A549 (cell line): ENCODE results near the gene STIM2. TPM values are rescaled to one million over a fixed set of nuclear protein-coding genes. Genes with fewer than 3 reads are reported as not detected.

ENCODE experiments used
- ATAC-seq, 2 experiments: fragments of 200-7000 bp in 1 of 2; fragments of >200 bp in 1 of 2; cut with Nextera tagmentation in 1 of 2; cut with Tn5 transposase in 1 of 2; 3 replicates each; pipeline versions ENCODE4 v1.8.0 to v1.9.1; 2018 to 2020; ENCODE audit warnings: mild to moderate bottlenecking in 1 of 2, moderate library complexity in 1 of 2
- CTCF ChIA-PET: fragments of 300-600 bp; sonication (Branson Sonifier 250); formaldehyde crosslinking; extraction: SDS; loops from one replicate; lab custom pipeline; 2021; ENCODE audit warnings: antibody characterized with exemption, inconsistent platforms; lab: Yijun Ruan, JAX
- POLR2A ChIA-PET: fragments of 350-600 bp; formaldehyde crosslinking; extraction: SDS; loops from one replicate; lab custom pipeline; 2021; ENCODE audit warnings: antibody characterized with exemption, inconsistent platforms; lab: Yijun Ruan, JAX
- DNase-seq, 2 experiments: peaks; one replicate each; pipeline versions ENCODE4 v3.0.0 to v3.0.0-alpha.2; 2011 to 2016; ENCODE audit warnings: low read depth in 1 of 2, low spot score in 1 of 2
- FAIRE-seq: peaks from 2 replicates; lab custom pipeline; 2011; peaks lifted over from hg19 to GRCh38; lab: Jason Lieb, UNC
- H3K27ac ChIP-seq, 2 experiments: fragments of >200 bp; sonication (Bioruptor Twin); formaldehyde crosslinking; 3 replicates each; pipeline ENCODE4 v1.5.1; 2016 to 2017
- H3K4me1 ChIP-seq: fragments of >200 bp; sonication (Bioruptor Twin); formaldehyde crosslinking; 3 replicates; pipeline ENCODE4 v1.6.1; 2016
- H3K4me2 ChIP-seq: fragments of >200 bp; sonication (Bioruptor Twin); formaldehyde crosslinking; 3 replicates; pipeline ENCODE4 v1.6.1; 2016
- H3K4me3 ChIP-seq: fragments of >200 bp; sonication (Bioruptor Twin); formaldehyde crosslinking; 3 replicates; pipeline ENCODE4 v1.5.1; 2016
- H3K9me3 ChIP-seq: fragments of >200 bp; sonication (Bioruptor Twin); formaldehyde crosslinking; 3 replicates; pipeline ENCODE4 v1.6.1; 2016
- EHMT2 ChIP-seq: fragments of 200-600 bp; sonication (generic); IDR thresholded peaks from 2 replicates; pipeline ENCODE4 v1.6.1; 2016; ENCODE audit warnings: antibody characterized with exemption, low read depth, mild to moderate bottlenecking, moderate library complexity
- EP300 ChIP-seq, 2 experiments: fragments of >200 bp; sonication (Bioruptor Twin); formaldehyde crosslinking; IDR thresholded peaks; 2 replicates in 1 of 2; 3 replicates in 1 of 2; pipeline ENCODE4 v1.6.1; 2016 to 2017
- FOSB ChIP-seq: fragments of 250-450 bp; sonication (Bioruptor Pico); IDR thresholded peaks from 2 replicates; pipeline ENCODE4 v1.5.0; 2020; ENCODE audit warnings: mild to moderate bottlenecking, moderate library complexity
- HOXB5 ChIP-seq: fragments of 250-450 bp; sonication (Bioruptor Pico); IDR thresholded peaks from 2 replicates; pipeline ENCODE4 v1.5.0; 2020; ENCODE audit warnings: mild to moderate bottlenecking, moderate library complexity
- KDM1A ChIP-seq: fragments of 200-600 bp; sonication (generic); IDR thresholded peaks from 2 replicates; pipeline ENCODE4 v1.6.1; 2016; ENCODE audit warnings: low read depth, mild to moderate bottlenecking
- NPAS2 ChIP-seq: fragments of 250-450 bp; sonication (Bioruptor Pico); IDR thresholded peaks from 2 replicates; pipeline ENCODE4 v1.8.0; 2022; ENCODE audit warnings: mild to moderate bottlenecking, moderate library complexity, borderline replicate concordance
- POLR2AphosphoS2 ChIP-seq: conservative IDR thresholded peaks from 2 replicates; pipeline ENCODE4 v1.6.1; 2012; ENCODE audit warnings: low read length, improper control_type of control experiment, inconsistent platforms
- RNF2 ChIP-seq: fragments of 200-600 bp; sonication (generic); IDR thresholded peaks from 2 replicates; pipeline ENCODE4 v1.6.1; 2016; ENCODE audit warnings: low read depth, mild to moderate bottlenecking, antibody characterized with exemption, moderate library complexity, borderline replicate concordance
- ZSCAN20 ChIP-seq: fragments of 250-450 bp; sonication (Bioruptor Pico); IDR thresholded peaks from 2 replicates; pipeline ENCODE4 v1.8.0; 2022; ENCODE audit warnings: mild to moderate bottlenecking, moderate library complexity
- WGBS: methylation state at CpG from one replicate; pipeline ENCODE4 v1.1.6; 2017; ENCODE audit errors: missing lambda C conversion rate; 5-methylcytosine and 5-hydroxymethylcytosine counted together
- polyA plus RNA-seq, 4 experiments: library from polyadenylated mRNA; depleted of rRNA in 3 of 4; stranded (reverse); fragments of >200 nt; fragmentation: RNase III in 1 of 4; extraction: RNeasy Plus Mini Kit Qiagen cat#74134 plus additional on column Dnase treatment in 1 of 4; gene quantifications; 2 replicates in 3 of 4; 3 replicates in 1 of 4; pipeline ENCODE4 v1.2.3, GENCODE V29; 2011 to 2017
- TF ChIP-seq, protein P1 (sequence below): fragments of 250-450 bp; sonication (Bioruptor Pico); IDR thresholded peaks from 2 replicates; pipeline ENCODE4 v1.5.0; 2020; ENCODE audit warnings: low read depth, mild to moderate bottlenecking, moderate library complexity
- TF ChIP-seq, protein P2 (sequence below): fragments of 450-650 bp; IDR thresholded peaks from 2 replicates; pipeline ENCODE4 v1.6.1; 2014; ENCODE audit warnings: antibody characterized with exemption
- TF ChIP-seq, protein P3 (sequence below): fragments of 250-450 bp; sonication (Bioruptor Pico); IDR thresholded peaks from 2 replicates; pipeline ENCODE4 v1.5.0; 2021; ENCODE audit warnings: mild to moderate bottlenecking, moderate library complexity, borderline replicate concordance
- TF ChIP-seq, protein P4 (sequence below): IDR thresholded peaks from 2 replicates; pipeline ENCODE4 v1.6.1; 2012
- TF ChIP-seq, protein P5 (sequence below): fragments of 200-600 bp; sonication (generic); IDR thresholded peaks from 2 replicates; pipeline ENCODE4 v1.6.1; 2016; ENCODE audit warnings: antibody characterized with exemption, mild to moderate bottlenecking, moderate library complexity
- TF ChIP-seq, protein P6 (sequence below): fragments of >200 bp; sonication (Bioruptor Twin); formaldehyde crosslinking; IDR thresholded peaks from 3 replicates; pipeline ENCODE4 v1.6.1; 2016

The STIM2 gene
- polyA plus RNA-seq, 2 of the 4 experiments (the other 2 are of a cell fraction) = 13.6 to 20.6 TPM

DNA sequence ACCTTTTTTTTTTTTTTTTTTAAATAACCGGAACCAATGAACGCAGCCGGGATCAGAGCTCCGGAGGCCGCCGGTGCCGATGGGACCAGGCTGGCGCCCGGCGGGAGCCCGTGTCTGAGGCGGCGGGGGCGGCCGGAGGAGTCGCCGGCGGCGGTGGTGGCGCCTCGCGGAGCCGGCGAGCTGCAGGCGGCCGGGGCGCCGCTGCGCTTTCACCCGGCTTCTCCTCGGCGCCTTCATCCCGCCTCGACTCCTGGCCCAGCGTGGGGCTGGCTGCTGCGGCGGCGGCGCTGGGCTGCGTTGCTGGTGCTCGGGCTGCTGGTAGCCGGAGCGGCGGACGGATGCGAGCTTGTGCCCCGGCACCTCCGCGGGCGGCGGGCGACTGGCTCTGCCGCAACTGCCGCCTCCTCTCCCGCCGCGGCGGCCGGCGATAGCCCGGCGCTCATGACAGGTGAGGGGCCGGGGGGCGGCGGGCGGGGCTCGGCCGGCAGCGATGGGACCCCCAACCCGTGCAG lies 337 bp downstream of the STIM2 start (continued):
- TF ChIP-seq, protein P1, sequence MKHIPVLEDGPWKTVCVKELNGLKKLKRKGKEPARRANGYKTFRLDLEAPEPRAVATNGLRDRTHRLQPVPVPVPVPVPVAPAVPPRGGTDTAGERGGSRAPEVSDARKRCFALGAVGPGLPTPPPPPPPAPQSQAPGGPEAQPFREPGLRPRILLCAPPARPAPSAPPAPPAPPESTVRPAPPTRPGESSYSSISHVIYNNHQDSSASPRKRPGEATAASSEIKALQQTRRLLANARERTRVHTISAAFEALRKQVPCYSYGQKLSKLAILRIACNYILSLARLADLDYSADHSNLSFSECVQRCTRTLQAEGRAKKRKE (CRISPR knock-in tag) = no peak
- TF ChIP-seq, protein P2, sequence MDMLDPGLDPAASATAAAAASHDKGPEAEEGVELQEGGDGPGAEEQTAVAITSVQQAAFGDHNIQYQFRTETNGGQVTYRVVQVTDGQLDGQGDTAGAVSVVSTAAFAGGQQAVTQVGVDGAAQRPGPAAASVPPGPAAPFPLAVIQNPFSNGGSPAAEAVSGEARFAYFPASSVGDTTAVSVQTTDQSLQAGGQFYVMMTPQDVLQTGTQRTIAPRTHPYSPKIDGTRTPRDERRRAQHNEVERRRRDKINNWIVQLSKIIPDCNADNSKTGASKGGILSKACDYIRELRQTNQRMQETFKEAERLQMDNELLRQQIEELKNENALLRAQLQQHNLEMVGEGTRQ = no peak
- no peak for TF ChIP-seq KDM1A
- no peak for TF ChIP-seq NPAS2
- no peak for TF ChIP-seq ZSCAN20 (CRISPR knock-in tag)
- no peak for TF ChIP-seq POLR2AphosphoS2
- TF ChIP-seq, protein P3, sequence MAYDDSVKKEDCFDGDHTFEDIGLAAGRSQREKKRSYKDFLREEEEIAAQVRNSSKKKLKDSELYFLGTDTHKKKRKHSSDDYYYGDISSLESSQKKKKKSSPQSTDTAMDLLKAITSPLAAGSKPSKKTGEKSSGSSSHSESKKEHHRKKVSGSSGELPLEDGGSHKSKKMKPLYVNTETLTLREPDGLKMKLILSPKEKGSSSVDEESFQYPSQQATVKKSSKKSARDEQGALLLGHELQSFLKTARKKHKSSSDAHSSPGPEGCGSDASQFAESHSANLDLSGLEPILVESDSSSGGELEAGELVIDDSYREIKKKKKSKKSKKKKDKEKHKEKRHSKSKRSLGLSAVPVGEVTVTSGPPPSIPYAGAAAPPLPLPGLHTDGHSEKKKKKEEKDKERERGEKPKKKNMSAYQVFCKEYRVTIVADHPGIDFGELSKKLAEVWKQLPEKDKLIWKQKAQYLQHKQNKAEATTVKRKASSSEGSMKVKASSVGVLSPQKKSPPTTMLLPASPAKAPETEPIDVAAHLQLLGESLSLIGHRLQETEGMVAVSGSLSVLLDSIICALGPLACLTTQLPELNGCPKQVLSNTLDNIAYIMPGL = no peak
- TF ChIP-seq, all 56 proteins: peak for 0

DNA sequence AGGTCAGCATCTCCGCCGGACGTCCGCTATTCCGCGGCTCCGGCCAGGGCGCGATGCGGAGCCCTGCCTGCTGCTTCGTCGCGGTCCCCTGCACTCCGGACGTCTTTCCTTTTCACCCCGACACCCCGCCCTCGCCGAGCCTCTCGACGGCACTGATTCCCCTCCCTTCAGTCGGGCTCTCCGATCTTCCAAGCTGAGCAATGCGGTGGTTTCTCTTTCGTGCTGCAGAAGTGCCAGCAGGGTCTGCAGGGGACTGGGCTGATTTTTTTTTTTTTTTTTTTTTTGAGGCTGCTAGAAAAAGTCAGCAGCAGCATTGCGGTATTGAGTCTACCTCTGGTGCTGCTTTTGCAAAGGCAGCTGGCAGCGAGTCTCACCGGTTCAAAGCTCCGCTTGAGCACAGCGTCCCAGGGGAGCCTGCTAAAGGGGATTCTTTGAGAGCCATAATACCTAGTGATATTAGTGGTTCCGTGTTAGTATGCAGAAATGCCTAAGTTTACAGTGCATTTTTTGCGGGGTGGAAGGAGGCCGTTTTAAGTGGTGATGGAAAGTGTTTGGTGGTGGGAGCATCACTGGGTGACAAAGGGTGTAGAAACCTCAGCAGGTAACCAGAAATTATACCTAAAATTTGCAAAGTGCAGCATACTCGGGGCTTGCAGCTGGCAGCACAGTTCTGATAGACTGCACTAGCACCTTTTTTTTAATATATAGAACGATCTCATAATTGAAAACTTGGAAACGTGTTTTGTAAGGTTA lies 969 bp downstream of the STIM2 start:
- DNase-seq = peak; percentile 11 to 41
- Histone ChIP-seq H3K4me3 (peak overlapping the region; percentile 73), H3K9me3 (no peaks in the 10 kb centered on the region), H3K4me2 (peak overlapping the region; percentile 95)
- ATAC-seq = peak; percentile 42 to 54
- CTCF ChIA-PET = interaction anchor here (1.0 to 1.1 kb wide), 2 partner anchors 12 to 143 kb away, joined by 3 read pairs; no protein-coding TSS in a partner anchor
- no peak for FAIRE-seq
- POLR2A ChIA-PET = interaction anchor here (0.7 kb wide), 1 partner anchor 92 kb away, joined by 4 read pairs; no protein-coding TSS in a partner anchor
- TF ChIP-seq, protein P4, sequence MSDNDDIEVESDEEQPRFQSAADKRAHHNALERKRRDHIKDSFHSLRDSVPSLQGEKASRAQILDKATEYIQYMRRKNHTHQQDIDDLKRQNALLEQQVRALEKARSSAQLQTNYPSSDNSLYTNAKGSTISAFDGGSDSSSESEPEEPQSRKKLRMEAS = no peak
- TF ChIP-seq RNF2 = no peak
- TF ChIP-seq, protein P5, sequence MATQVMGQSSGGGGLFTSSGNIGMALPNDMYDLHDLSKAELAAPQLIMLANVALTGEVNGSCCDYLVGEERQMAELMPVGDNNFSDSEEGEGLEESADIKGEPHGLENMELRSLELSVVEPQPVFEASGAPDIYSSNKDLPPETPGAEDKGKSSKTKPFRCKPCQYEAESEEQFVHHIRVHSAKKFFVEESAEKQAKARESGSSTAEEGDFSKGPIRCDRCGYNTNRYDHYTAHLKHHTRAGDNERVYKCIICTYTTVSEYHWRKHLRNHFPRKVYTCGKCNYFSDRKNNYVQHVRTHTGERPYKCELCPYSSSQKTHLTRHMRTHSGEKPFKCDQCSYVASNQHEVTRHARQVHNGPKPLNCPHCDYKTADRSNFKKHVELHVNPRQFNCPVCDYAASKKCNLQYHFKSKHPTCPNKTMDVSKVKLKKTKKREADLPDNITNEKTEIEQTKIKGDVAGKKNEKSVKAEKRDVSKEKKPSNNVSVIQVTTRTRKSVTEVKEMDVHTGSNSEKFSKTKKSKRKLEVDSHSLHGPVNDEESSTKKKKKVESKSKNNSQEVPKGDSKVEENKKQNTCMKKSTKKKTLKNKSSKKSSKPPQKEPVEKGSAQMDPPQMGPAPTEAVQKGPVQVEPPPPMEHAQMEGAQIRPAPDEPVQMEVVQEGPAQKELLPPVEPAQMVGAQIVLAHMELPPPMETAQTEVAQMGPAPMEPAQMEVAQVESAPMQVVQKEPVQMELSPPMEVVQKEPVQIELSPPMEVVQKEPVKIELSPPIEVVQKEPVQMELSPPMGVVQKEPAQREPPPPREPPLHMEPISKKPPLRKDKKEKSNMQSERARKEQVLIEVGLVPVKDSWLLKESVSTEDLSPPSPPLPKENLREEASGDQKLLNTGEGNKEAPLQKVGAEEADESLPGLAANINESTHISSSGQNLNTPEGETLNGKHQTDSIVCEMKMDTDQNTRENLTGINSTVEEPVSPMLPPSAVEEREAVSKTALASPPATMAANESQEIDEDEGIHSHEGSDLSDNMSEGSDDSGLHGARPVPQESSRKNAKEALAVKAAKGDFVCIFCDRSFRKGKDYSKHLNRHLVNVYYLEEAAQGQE = no peak
- no peak for TF ChIP-seq HOXB5 (CRISPR knock-in tag)
- TF ChIP-seq, protein P6, sequence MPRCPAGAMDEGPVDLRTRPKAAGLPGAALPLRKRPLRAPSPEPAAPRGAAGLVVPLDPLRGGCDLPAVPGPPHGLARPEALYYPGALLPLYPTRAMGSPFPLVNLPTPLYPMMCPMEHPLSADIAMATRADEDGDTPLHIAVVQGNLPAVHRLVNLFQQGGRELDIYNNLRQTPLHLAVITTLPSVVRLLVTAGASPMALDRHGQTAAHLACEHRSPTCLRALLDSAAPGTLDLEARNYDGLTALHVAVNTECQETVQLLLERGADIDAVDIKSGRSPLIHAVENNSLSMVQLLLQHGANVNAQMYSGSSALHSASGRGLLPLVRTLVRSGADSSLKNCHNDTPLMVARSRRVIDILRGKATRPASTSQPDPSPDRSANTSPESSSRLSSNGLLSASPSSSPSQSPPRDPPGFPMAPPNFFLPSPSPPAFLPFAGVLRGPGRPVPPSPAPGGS = no peak
- TF ChIP-seq, protein P3 = no peak
- no peak for TF ChIP-seq FOSB
- no peak for TF ChIP-seq EHMT2
- no peak for TF ChIP-seq EP300 (IDR thresholded peaks at IDR 0.05)
- TF ChIP-seq, all 56 proteins: peak for 0
- 2% methylated on average over 31 of the region's 36 CpGs for WGBS
- H3K4me1 ChIP-seq = peaks cover 23% of the 10 kb centered on the region
- peak overlapping the region; percentile 85 to 99 for H3K27ac ChIP-seq
